GM23248 (cell line): ENCODE measurements around the gene ACAT1.

ENCODE experiments used
- EZH2 ChIP-seq: fragments of 200-600 bp; sonication (generic); IDR thresholded peaks from 2 replicates; pipeline ENCODE4 v1.6.1; 2018; ENCODE audit warnings: antibody characterized with exemption, mild to moderate bottlenecking; ENCODE audit not compliant: insufficient read depth, poor library complexity, severe bottlenecking
- EZH2phosphoT487 ChIP-seq: fragments of 200-600 bp; sonication (generic); IDR thresholded peaks from 2 replicates; pipeline ENCODE4 v1.6.1; 2018; ENCODE audit warnings: antibody characterized with exemption, moderate library complexity, mild to moderate bottlenecking, low read depth; ENCODE audit not compliant: insufficient read depth

- no peak for TF ChIP-seq EZH2
- TF ChIP-seq EZH2phosphoT487: no peak
These were observed 20.1 kb upstream of the ACAT1 start for GRCh38 chr11:108101090-108101775.
